Vagina (tissue), 2 donors: ENCODE results near the gene SMARCA4.

Source experiments
- CTCF ChIP-seq, 3 experiments: fragments of 450-650 bp in 2 of 3; fragments of 200-600 bp in 1 of 3; sonication (generic) in 1 of 3; IDR thresholded peaks; one replicate each; pipeline ENCODE4 v1.5.1; 2017 to 2019; ENCODE audit warnings: antibody characterized with exemption in 3 of 3, mild to moderate bottlenecking in 2 of 3, moderate library complexity in 2 of 3
- POLR2A ChIP-seq, 2 donors: fragments of 450-650 bp; IDR thresholded peaks; one replicate each; pipeline ENCODE4 v1.6.1; 2017; ENCODE audit warnings: antibody characterized with exemption in 2 of 2, mild to moderate bottlenecking in 2 of 2, moderate library complexity in 2 of 2
- POLR2AphosphoS5 ChIP-seq, 2 donors: sonication (generic); formaldehyde crosslinking; IDR thresholded peaks; one replicate each; pipeline ENCODE4 v1.9.0; 2017; ENCODE audit warnings: antibody characterized with exemption in 2 of 2, mild to moderate bottlenecking in 2 of 2, low read depth in 1 of 2; ENCODE audit not compliant: insufficient read depth in 1 of 2

- TF ChIP-seq POLR2AphosphoS5 (IDR thresholded peaks at IDR 0.05; ENCODE audit: insufficient read depth in 1 of 2, low read depth in 1 of 2) (no peak), CTCF (IDR thresholded peaks at IDR 0.05) (no peak), POLR2A (IDR thresholded peaks at IDR 0.05) (no peak)
Observed at GRCh38 chr19:11046605-11047354, 86.0 kb downstream of the SMARCA4 start.
